ENCODE measurements around the gene WDR86.

GRCh38 chr7:151343516-151343915, 66.3 kb downstream of the WDR86 start:
- TF ChIP-seq CTCF (conservative IDR thresholded peaks at IDR 0.05; ENCODE audit: low read length) (no peak), EZH2phosphoT487 (IDR thresholded peaks at IDR 0.05; ENCODE audit: borderline replicate concordance) (no peak)
